Measurements from ENCODE around the gene CREB3L2.

DNA sequence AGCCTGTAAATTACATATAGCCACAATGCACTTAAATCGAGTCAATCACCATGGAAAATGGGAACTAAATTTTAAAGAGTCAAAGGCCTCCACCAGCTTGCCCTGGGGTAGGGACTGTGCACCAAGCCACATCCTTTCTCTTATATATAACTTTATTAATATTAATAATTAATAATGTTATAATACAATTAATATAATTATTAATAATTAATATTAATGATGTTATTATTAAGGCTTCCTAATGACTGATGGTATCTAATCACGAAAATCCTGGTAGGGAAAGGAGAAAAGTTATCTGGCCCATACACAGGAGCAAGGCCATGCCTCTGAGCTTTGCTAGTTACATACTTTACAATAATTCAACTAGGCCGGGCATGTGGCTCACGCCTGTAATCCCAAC lies 87.9 kb downstream of the CREB3L2 start:
- TF ChIP-seq, protein P1, sequence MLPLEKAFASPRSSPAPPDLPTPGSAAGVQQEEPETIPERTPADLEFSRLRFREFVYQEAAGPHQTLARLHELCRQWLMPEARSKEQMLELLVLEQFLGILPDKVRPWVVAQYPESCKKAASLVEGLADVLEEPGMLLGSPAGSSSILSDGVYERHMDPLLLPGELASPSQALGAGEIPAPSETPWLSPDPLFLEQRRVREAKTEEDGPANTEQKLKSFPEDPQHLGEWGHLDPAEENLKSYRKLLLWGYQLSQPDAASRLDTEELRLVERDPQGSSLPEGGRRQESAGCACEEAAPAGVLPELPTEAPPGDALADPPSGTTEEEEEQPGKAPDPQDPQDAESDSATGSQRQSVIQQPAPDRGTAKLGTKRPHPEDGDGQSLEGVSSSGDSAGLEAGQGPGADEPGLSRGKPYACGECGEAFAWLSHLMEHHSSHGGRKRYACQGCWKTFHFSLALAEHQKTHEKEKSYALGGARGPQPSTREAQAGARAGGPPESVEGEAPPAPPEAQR (CRISPR knock-in tag; IDR thresholded peaks at IDR 0.05): no peak
- TF ChIP-seq, protein P2, sequence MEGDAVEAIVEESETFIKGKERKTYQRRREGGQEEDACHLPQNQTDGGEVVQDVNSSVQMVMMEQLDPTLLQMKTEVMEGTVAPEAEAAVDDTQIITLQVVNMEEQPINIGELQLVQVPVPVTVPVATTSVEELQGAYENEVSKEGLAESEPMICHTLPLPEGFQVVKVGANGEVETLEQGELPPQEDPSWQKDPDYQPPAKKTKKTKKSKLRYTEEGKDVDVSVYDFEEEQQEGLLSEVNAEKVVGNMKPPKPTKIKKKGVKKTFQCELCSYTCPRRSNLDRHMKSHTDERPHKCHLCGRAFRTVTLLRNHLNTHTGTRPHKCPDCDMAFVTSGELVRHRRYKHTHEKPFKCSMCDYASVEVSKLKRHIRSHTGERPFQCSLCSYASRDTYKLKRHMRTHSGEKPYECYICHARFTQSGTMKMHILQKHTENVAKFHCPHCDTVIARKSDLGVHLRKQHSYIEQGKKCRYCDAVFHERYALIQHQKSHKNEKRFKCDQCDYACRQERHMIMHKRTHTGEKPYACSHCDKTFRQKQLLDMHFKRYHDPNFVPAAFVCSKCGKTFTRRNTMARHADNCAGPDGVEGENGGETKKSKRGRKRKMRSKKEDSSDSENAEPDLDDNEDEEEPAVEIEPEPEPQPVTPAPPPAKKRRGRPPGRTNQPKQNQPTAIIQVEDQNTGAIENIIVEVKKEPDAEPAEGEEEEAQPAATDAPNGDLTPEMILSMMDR (IDR thresholded peaks at IDR 0.05): no peak
- TF ChIP-seq NFE2L1 (CRISPR knock-in tag; IDR thresholded peaks at IDR 0.05) (no peak), FOXJ3 (CRISPR knock-in tag; IDR thresholded peaks at IDR 0.05; ENCODE audit: borderline replicate concordance) (no peak), ELF4 (CRISPR knock-in tag; IDR thresholded peaks at IDR 0.05; ENCODE audit: low read depth) (no peak), SP1 (CRISPR knock-in tag; conservative IDR thresholded peaks at IDR 0.05) (no peak), HMGA2 (CRISPR knock-in tag; IDR thresholded peaks at IDR 0.05) (peak; percentile 90), RELA (CRISPR knock-in tag; IDR thresholded peaks at IDR 0.05; ENCODE audit: borderline replicate concordance) (no peak)
- TF ChIP-seq, protein P3, sequence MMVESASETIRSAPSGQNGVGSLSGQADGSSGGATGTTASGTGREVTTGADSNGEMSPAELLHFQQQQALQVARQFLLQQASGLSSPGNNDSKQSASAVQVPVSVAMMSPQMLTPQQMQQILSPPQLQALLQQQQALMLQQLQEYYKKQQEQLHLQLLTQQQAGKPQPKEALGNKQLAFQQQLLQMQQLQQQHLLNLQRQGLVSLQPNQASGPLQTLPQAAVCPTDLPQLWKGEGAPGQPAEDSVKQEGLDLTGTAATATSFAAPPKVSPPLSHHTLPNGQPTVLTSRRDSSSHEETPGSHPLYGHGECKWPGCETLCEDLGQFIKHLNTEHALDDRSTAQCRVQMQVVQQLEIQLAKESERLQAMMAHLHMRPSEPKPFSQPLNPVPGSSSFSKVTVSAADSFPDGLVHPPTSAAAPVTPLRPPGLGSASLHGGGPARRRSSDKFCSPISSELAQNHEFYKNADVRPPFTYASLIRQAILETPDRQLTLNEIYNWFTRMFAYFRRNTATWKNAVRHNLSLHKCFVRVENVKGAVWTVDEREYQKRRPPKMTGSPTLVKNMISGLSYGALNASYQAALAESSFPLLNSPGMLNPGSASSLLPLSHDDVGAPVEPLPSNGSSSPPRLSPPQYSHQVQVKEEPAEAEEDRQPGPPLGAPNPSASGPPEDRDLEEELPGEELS (CRISPR knock-in tag; IDR thresholded peaks at IDR 0.05): no peak
- TF ChIP-seq, protein P4, sequence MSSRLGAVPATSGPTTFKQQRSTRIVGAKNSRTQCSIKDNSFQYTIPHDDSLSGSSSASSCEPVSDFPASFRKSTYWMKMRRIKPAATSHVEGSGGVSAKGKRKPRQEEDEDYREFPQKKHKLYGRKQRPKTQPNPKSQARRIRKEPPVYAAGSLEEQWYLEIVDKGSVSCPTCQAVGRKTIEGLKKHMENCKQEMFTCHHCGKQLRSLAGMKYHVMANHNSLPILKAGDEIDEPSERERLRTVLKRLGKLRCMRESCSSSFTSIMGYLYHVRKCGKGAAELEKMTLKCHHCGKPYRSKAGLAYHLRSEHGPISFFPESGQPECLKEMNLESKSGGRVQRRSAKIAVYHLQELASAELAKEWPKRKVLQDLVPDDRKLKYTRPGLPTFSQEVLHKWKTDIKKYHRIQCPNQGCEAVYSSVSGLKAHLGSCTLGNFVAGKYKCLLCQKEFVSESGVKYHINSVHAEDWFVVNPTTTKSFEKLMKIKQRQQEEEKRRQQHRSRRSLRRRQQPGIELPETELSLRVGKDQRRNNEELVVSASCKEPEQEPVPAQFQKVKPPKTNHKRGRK (CRISPR knock-in tag; IDR thresholded peaks at IDR 0.05; ENCODE audit: borderline replicate concordance): no peak
